ENCODE data around the gene TMEM9. TPM values are rescaled to one million over a fixed set of nuclear protein-coding genes. Genes with fewer than 3 reads are reported as not detected.

Gene TMEM9
- total RNA-seq, 1 donor from 2014 or later, result 80.2 TPM

DNA sequence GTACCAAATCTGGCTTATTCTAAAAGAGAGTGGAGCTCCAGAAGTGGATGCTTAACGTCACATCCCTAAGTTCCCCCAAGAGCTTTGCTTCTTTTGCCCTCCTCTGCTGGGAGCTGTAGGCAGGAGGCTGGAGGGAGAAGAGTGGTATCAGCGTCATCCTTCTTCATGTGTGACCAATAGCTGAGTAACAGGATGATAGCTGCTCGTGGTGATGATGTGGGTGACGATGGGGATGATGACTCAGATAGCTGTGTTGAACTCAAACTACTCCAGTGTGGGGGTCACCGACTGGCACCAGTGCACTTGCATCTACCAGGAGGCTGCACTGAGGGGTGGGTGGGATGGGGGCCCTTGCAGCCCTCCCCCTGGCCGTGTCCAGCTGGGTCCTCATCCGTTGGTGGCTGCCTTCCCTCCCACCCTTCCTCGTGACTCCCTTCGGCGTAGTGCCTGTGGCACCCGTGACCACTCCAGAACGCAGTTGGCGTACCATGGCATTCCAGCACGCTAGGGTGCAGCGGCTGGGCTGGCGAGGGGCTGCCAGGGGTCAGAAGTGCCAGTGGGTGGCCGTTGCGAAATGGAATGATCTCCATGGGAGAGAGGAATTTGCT lies 37.5 kb upstream of the TMEM9 start:
- H3K4me3 Mint-ChIP-seq (ENCODE audit: unreplicated experiment), result no peak overlapping the region
- H3K4me1 Mint-ChIP-seq (ENCODE audit: low read depth, unreplicated experiment), result peaks cover 9% of the 10 kb centered on the region
- H3K27ac Mint-ChIP-seq (ENCODE audit: unreplicated experiment), result no peak overlapping the region
- H3K27me3 Mint-ChIP-seq (ENCODE audit: unreplicated experiment), result peaks cover 3% of the 10 kb centered on the region
- DNase-seq, result no peak
- no peaks in the 10 kb centered on the region for H3K36me3 Mint-ChIP-seq (ENCODE audit: unreplicated experiment)
- peaks cover 6% of the 10 kb centered on the region for H3K9me3 Mint-ChIP-seq (ENCODE audit: unreplicated experiment)
- TF ChIP-seq, protein P1, sequence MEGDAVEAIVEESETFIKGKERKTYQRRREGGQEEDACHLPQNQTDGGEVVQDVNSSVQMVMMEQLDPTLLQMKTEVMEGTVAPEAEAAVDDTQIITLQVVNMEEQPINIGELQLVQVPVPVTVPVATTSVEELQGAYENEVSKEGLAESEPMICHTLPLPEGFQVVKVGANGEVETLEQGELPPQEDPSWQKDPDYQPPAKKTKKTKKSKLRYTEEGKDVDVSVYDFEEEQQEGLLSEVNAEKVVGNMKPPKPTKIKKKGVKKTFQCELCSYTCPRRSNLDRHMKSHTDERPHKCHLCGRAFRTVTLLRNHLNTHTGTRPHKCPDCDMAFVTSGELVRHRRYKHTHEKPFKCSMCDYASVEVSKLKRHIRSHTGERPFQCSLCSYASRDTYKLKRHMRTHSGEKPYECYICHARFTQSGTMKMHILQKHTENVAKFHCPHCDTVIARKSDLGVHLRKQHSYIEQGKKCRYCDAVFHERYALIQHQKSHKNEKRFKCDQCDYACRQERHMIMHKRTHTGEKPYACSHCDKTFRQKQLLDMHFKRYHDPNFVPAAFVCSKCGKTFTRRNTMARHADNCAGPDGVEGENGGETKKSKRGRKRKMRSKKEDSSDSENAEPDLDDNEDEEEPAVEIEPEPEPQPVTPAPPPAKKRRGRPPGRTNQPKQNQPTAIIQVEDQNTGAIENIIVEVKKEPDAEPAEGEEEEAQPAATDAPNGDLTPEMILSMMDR (IDR thresholded peaks at IDR 0.05; ENCODE audit: partially characterized antibody, unreplicated experiment), result no peak

DNA sequence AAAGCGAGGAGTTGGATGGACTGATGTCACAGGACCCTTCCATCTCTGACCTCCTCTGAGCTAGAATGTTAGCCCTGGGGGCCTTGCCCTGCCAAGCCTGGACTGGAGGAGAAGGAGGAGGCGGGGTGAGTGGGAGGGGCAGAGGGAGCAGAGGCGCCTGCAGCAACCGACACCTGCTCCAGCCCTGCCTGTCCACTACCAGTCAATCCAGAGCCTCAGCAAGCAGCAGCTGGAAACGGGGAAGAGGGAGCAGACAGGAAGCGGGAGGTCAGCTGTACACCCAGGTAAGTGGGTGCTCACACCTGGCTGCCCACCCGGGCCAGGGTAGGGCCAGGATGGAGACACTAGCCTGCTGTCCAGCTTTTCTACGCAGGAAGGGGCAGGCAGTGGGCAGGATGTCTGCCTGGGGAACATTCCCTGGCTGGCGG lies 36.4 kb upstream of the TMEM9 start, which contains the start of gene IGFN1:
IGFN1 (plus strand) TSS at position 201 of the 428 bp plus-strand sequence. CDS start 2,470 bp downstream, outside the sequence.
- DNase-seq, result peak; percentile 66
- Mint-ChIP-seq H3K36me3 (ENCODE audit: unreplicated experiment) (no peaks in the 10 kb centered on the region), H3K4me3 (ENCODE audit: unreplicated experiment) (no peak within 1 kb of the TSS), H3K27me3 (ENCODE audit: unreplicated experiment) (peaks cover 3% of the 10 kb centered on the region), H3K4me1 (ENCODE audit: low read depth, unreplicated experiment) (peaks cover 9% of the 10 kb centered on the region), H3K27ac (ENCODE audit: unreplicated experiment) (peak within 1 kb of the TSS; percentile 19), H3K9me3 (ENCODE audit: unreplicated experiment) (peaks cover 6% of the 10 kb centered on the region)
- TF ChIP-seq, protein P1 (IDR thresholded peaks at IDR 0.05; ENCODE audit: partially characterized antibody, unreplicated experiment), result no peak

DNA sequence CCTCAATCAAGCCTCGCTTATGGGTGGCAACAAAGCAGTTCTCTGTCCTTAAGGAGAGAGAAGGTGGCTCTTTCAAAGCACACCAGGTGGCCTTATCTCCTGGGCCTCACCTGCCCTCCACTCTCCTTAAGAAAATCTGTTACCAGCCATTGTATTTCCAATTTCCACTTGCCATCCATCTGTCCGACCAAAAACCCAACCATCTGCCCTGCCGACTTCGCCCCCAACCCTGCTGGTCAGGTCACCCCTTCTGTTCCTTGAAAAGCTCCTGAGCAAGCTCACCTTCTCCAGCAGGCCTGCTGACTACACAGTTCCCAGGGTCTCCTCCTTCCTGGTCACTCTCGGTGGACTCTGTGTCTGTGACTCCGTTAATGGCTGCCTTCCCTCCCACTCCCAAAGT lies 35.7 kb upstream of the TMEM9 start:
- H3K4me1 Mint-ChIP-seq (ENCODE audit: low read depth, unreplicated experiment), result peaks cover 9% of the 10 kb centered on the region
- DNase-seq, result no peak
- H3K27ac Mint-ChIP-seq (ENCODE audit: unreplicated experiment), result peak overlapping the region; percentile 19
- no peak overlapping the region for H3K4me3 Mint-ChIP-seq (ENCODE audit: unreplicated experiment)
- TF ChIP-seq, protein P1 (IDR thresholded peaks at IDR 0.05; ENCODE audit: partially characterized antibody, unreplicated experiment), result no peak
- H3K27me3 Mint-ChIP-seq (ENCODE audit: unreplicated experiment), result peaks cover 5% of the 10 kb centered on the region
- H3K36me3 Mint-ChIP-seq (ENCODE audit: unreplicated experiment), result no peaks in the 10 kb centered on the region
- peaks cover 6% of the 10 kb centered on the region for H3K9me3 Mint-ChIP-seq (ENCODE audit: unreplicated experiment)

DNA sequence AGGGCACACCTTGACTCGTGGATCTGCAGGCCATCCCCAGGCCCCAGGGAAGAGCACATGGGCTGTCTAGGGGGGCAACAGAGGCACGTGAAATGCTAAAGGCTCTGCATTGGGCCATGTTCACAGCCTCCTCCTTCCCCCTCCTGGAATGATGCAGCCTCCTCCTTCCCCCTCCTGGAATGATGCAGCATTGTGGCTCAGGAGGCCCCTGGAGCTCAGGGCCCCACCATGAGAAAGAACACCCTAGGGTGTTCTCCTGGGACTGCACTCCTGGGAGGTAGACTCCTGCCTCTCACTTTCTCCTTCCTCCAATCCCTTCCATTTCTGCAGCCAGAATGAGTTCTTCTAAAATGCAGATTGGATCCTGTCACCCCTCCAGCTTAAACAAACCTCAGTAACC lies 34.8 kb upstream of the TMEM9 start:
- H3K4me1 Mint-ChIP-seq (ENCODE audit: low read depth, unreplicated experiment), result peaks cover 14% of the 10 kb centered on the region
- H3K4me3 Mint-ChIP-seq (ENCODE audit: unreplicated experiment), result no peak overlapping the region
- TF ChIP-seq, protein P1 (IDR thresholded peaks at IDR 0.05; ENCODE audit: partially characterized antibody, unreplicated experiment), result no peak
- no peak overlapping the region for H3K27ac Mint-ChIP-seq (ENCODE audit: unreplicated experiment)
- H3K9me3 Mint-ChIP-seq (ENCODE audit: unreplicated experiment), result peaks cover 7% of the 10 kb centered on the region
- no peaks in the 10 kb centered on the region for H3K36me3 Mint-ChIP-seq (ENCODE audit: unreplicated experiment)
- DNase-seq, result no peak
- H3K27me3 Mint-ChIP-seq (ENCODE audit: unreplicated experiment), result peaks cover 5% of the 10 kb centered on the region

DNA sequence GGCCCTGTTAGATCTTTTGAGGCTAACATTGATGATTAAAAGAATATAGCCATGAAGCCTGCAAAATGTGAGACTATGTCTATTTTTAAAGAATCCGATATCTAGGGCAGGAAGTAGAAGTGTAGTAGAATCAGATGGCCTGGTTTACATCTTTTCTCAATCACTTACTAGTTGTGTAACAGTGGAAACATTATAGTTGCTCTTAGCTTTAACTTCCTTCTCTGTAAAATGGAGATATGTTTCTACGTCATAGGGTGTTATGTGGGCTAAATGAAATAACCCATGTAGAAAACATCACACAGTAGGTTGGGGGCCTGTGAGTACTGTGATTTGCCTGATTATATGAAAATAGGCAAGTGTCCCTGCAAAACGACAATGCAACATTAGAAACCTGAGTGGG lies 31.9 kb upstream of the TMEM9 start:
- H3K4me1 Mint-ChIP-seq (ENCODE audit: low read depth, unreplicated experiment), result peaks cover 14% of the 10 kb centered on the region
- H3K9me3 Mint-ChIP-seq (ENCODE audit: unreplicated experiment), result peaks cover 7% of the 10 kb centered on the region
- DNase-seq, result no peak
- peaks cover 7% of the 10 kb centered on the region for H3K27me3 Mint-ChIP-seq (ENCODE audit: unreplicated experiment)
- H3K4me3 Mint-ChIP-seq (ENCODE audit: unreplicated experiment), result no peak overlapping the region
- TF ChIP-seq, protein P1 (IDR thresholded peaks at IDR 0.05; ENCODE audit: partially characterized antibody, unreplicated experiment), result no peak
- peaks cover 4% of the 10 kb centered on the region for H3K36me3 Mint-ChIP-seq (ENCODE audit: unreplicated experiment)
- no peak overlapping the region for H3K27ac Mint-ChIP-seq (ENCODE audit: unreplicated experiment)

All from glutamatergic neuron (in vitro differentiated cells).